ENCODE data around the gene COL24A1.

- TF ChIP-seq CTCF (IDR thresholded peaks at IDR 0.05; ENCODE audit: low read length) = no peak
- no peak for TF ChIP-seq EZH2 (IDR thresholded peaks at IDR 0.05; ENCODE audit: borderline replicate concordance, low read length)
Observed at GRCh38 chr1:86084998-86085397, 71.6 kb downstream of the COL24A1 start.

All from OCI-LY1 (cell line).